NCI-H526 treated with DMSO at 0.1 percent for 48 hours (cell line): Measurements from ENCODE around the gene IFIT2.
"Not testable (repeated sequence)": the region's sequence is repeated elsewhere in the genome, so short reads cannot be mapped to it uniquely, and the experiment has no call there.

ENCODE experiments used
- DNase-seq: peaks from one replicate; lab custom pipeline; 2025; lab: John Stamatoyannopoulos, UW

IFIT2 gene

DNA sequence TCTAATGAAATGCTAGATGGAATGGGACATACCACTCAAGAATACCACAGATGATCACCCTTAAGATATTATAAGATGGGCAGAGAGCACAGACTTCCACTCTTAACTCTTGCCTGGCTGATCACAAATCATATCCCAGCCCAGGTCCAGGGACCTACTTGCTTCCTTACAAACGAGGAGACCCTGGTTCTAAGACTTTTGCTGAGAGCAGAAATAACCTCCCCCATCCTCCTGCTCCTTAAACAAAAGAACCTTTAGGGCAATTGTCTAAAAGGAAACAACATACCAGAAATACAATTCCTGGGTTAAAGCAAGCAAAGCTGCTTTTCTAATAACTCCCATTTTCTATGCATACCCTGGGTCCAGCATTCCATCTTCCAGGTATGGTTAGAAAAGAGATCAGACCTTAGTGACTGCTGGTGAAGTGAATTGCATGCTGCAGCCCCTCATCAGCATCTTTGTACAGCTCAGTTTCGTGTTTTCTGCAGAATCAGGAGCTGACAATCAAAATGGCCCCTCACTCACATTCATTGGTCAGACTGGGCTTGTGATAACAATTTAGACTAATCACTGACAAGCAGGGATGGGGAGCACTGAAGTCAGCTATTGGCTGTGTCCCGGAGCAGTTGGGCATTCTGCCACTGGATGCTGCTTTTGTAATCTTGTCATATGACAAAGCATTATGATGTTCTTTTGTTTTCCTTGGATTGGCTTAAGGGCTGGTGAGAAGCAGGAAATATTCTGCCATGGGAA, 40.5 kb downstream of the IFIT2 start:
- DNase-seq: no peak

GRCh38 chr10:89343089-89343767, 41.4 kb downstream of the IFIT2 start:
- DNase-seq: no peak

DNA sequence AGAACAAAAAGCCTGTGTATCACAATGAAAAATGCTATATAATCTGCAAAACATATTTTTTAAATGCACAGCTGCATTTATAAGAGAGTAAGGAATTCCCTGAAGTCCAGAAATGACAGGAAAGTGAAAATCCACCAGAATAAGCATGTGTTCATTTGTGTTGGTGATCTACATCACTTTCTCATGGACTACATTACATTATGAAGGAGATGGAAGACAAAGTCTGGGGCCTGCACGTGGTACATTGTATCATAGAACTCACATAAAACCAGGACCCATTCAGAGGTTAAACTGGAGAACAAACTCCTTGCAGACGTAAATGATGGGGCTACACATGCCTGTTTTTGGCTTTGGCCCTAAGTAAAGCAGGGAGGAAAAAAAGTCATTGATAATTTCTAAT, 42.3 kb downstream of the IFIT2 start:
- DNase-seq: no peak

GRCh38 chr10:89345367-89346000, 43.6 kb downstream of the IFIT2 start:
- DNase-seq: no peak

DNA sequence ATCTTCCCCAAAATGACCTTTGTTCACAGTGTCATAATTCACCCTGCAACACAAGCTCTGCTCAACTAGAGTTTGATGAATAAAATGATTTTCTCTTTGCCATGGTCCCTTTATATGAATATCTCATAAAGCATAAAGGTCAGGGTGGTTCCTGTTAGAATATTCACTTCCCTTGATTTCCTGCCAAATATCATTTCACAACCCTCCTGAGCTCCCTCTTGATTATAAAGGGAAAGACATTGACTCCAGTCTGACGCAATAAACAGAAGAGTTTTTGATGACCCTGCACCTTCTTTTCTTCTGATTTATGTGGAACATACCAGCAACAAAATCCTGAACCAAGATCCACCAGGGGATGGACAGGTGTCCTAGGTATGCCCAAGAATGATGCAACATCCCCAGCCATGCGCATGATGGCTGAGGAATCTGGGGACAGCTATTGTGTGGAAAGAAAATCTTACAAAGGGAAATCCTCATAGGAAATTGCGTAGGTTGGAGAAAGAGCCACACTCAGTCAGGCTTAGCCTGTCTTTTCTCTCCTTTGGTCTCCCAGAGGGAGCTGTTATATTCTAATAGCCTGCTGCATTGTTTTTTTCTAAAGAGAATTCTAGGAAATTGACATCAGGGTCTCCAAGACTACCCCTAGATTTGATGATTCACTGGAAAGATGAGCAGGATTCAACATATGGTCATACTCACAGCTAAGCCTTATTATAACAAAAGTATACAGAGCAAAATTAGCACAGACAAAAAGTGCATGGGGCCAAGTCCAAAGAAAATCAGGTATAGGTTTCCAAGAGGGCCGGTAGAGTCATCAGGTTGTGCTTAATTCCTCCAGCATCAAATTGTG, 44.8 kb downstream of the IFIT2 start:
- no peak for DNase-seq

GRCh38 chr10:89347701-89348457, 46.0 kb downstream of the IFIT2 start:
- no peak for DNase-seq

GRCh38 chr10:89348481-89348880, 46.6 kb downstream of the IFIT2 start:
- DNase-seq: no peak

- DNase-seq: no peak
These were observed 47.1 kb downstream of the IFIT2 start for GRCh38 chr10:89348975-89349374.

DNA sequence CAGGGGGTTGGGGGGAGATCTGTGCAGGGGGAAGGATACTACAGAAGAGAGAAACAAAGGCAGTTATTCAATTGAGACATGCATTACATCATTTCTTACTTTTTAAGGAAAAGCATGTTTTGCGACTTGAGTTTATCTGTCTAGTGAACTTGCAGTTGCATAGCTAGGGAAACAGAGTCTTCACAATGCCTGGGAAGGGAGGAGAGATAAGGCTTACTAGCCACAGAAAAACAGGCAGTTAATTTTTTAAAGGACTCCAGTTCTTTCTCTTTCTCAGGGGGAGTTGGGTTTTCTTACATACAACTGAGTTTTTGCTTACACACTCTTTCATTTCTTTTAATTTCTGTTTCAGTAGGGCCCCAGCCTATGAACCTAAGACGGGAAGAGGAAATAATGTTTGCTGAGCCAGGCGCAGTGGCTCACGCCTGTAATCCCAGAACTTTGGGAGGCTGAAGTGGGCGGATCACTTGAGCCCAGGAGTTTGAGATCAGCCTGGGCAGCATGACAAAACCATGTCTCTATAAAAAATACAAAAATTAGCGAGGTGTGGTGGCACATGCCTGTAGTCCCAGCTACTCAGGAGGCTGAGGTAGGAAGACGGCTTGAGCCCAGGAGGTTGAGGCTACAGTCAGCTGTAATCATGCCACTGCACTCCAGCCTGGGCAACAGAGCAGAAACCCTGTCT, 48.9 kb downstream of the IFIT2 start:
- DNase-seq: not testable (repeated sequence)

- no peak for DNase-seq
These were observed 49.5 kb downstream of the IFIT2 start for GRCh38 chr10:89351412-89351779.

DNA sequence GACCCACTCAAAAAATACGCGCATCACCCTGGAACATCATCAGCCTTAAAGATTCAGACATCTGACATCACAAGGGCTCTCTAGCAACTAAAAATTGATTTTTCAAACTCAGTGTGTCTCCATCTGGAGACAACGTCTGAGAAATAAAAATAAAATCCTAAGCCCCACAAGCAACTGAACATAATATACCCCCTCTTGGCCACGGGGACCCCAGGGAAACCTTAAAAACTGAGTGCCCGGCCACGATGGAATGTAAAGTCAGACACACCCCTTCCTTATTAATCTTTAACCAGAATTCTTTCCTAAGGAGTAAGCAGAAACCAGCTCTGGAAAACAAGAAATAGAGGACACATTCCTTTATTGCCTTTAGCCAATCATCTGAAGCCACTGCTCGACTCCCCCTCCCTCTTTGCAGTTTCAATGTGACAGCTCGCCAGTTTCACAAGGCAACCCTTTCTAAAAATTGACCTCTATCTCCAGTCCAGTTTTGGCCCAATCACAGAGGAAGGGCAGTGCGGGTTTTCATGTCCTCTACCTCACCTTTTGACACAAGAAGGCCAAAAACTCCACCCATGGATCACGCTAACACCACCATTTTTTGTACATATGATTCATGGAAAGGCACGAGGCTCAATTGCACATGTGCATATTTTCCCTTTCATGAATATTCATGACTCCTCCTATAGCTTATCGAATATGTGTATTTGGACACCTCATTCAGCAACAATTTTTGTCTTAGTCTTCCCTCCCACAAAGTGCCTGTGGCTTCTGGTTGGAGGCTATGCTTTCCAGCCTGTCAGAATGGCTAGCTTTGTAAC, 50.1 kb downstream of the IFIT2 start:
- DNase-seq: no peak

DNA sequence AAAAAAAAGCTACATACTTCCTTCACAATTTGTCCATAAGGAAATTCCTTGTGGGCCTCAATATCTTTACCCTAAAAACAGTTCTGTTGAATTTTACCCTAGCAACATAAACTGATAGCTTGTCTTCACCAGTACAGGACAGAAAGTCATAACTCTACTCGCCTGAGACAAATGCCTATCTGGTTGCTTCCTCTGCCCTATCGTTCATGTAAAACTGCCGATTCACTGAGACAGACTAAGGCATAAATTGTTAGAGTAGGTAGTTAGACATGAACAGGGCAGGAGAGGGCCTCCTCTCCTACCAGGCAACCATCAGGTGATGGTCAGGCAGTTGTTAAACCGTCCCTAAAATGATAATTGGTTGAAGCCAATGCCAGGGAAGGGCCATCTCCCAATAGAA, 51.0 kb downstream of the IFIT2 start:
- DNase-seq: no peak

- no peak for DNase-seq
These were observed 53.6 kb downstream of the IFIT2 start for GRCh38 chr10:89355394-89355931.

DNA sequence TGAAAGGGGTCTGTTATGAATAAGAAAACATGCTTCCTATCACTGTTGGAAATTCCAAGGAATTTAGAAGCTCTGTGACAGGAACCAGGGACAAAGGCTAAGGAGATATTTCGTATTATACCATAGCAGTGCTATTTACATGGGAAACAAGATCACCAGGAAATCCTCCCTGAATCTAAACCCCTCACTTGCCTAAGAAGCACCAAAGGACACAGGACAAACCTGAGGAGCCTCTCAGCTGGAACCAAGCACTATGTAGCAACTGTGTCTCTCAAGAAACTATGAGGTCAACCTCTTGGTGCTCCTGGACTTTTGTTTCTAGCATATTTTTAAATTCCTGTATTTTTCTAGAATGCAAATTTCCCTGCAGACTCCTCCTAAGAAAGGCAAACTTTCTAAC, 55.2 kb downstream of the IFIT2 start:
- DNase-seq: no peak

DNA sequence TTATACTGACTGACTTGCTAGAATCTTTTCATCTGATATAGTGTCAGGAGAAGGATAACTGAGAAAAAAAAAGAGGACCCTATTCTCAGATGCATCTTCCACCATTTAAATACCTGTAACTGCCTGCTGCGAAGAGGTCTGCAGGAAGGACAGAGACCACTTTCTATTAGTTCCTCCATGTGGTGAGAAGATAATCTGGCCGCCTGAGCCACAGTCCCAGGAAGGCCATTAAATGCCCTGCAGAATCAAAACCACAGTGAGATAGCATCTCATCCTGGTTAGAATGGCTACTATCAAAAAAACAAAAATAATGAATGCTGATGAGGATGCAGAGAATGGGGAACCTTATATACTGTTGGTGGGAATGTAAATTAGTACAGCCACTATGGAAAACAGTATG, 56.1 kb downstream of the IFIT2 start:
- DNase-seq: no peak
